GM12878 (cell line): ENCODE results near the gene ZFYVE19. TPM values are rescaled to one million over a fixed set of nuclear protein-coding genes. Genes with fewer than 3 reads are reported as not detected.
A peak's percentile ranks its signal among the peaks of the same experiment; 100 is the strongest.

ENCODE experiments used
- ATAC-seq: fragments of 200-7000 bp; cut with Tn5 transposase; 3 replicates; pipeline ENCODE4 v1.9.1; 2020; ENCODE audit warnings: mild to moderate bottlenecking, moderate library complexity
- BruUV-seq: library from RNA; stranded (reverse); fragments of 400-500 nt; replicated peaks from 2 replicates; lab custom pipeline; 2021; lab: Mats Ljungman, UMichigan
- CTCF ChIA-PET: fragments of 300-600 bp; sonication (Branson Sonifier 250); formaldehyde crosslinking; extraction: SDS; loops from one replicate; lab custom pipeline; 2021; ENCODE audit warnings: inconsistent platforms; lab: Yijun Ruan, JAX
- POLR2A ChIA-PET: fragments of 350-600 bp; formaldehyde crosslinking; extraction: SDS; loops from one replicate; lab custom pipeline; 2021; ENCODE audit warnings: inconsistent platforms; lab: Charles Lee
- RAD21 ChIA-PET: fragments of 300-600 bp; sonication (Branson Sonifier 250); formaldehyde crosslinking; loops from one replicate; lab custom pipeline; 2023; ENCODE audit warnings: antibody characterized with exemption; ENCODE audit not compliant: unreplicated experiment; lab: Charles Lee
- SMC1A ChIA-PET: fragments of 300-600 bp; sonication (Branson Sonifier 250); formaldehyde crosslinking; loops from one replicate; lab custom pipeline; 2023; ENCODE audit not compliant: unreplicated experiment, uncharacterized antibody; lab: Charles Lee
- DNase-seq: peaks from one replicate; pipeline ENCODE4 v3.0.0-alpha.2; 2011; ENCODE audit warnings: low read depth, low spot score
- FAIRE-seq: peaks from 3 replicates; lab custom pipeline; 2011; peaks lifted over from hg19 to GRCh38; lab: Jason Lieb, UNC
- H2AFZ ChIP-seq: 2 replicates; pipeline ENCODE4 v1.6.0; 2011; ENCODE audit warnings: low read depth, low read length, control low read depth; ENCODE audit not compliant: control insufficient read depth
- H3K27ac ChIP-seq: 2 replicates; pipeline ENCODE4 v1.5.1; 2011; ENCODE audit warnings: control low read depth; ENCODE audit not compliant: control insufficient read depth, insufficient read depth
- H3K27me3 ChIP-seq, 2 experiments: replicated peaks in 1 of 2; 2 replicates each; pipeline versions ENCODE4 v1.6.0 to v1.6.1; 2011; ENCODE audit warnings: low read length in 1 of 2; ENCODE audit not compliant: control insufficient read depth in 2 of 2, insufficient read depth in 2 of 2
- H3K36me3 ChIP-seq, 2 experiments: 2 replicates each; pipeline ENCODE4 v1.5.1; 2011; ENCODE audit warnings: low read length in 1 of 2; ENCODE audit not compliant: control insufficient read depth in 2 of 2, insufficient read depth in 2 of 2
- H3K4me1 ChIP-seq: 2 replicates; pipeline ENCODE4 v1.6.1; 2011; ENCODE audit warnings: mild to moderate bottlenecking, low read length, moderate library complexity, mixed read lengths; ENCODE audit not compliant: control insufficient read depth, insufficient read depth
- H3K4me2 ChIP-seq: 2 replicates; pipeline ENCODE4 v1.6.0; 2011; ENCODE audit warnings: control low read depth; ENCODE audit not compliant: control insufficient read depth, insufficient read depth
- H3K4me3 ChIP-seq: fragments of 200-600 bp; sonication (generic); 2 replicates; pipeline ENCODE4 v1.5.1; 2016
- H3K79me2 ChIP-seq: 2 replicates; pipeline ENCODE4 v1.6.0; 2011; ENCODE audit warnings: low read length; ENCODE audit not compliant: control insufficient read depth, insufficient read depth
- H3K9ac ChIP-seq: 2 replicates; pipeline ENCODE4 v1.8.0; 2011; ENCODE audit warnings: low read length, control low read depth, mixed read lengths; ENCODE audit not compliant: control insufficient read depth, insufficient read depth
- H3K9me3 ChIP-seq: replicated peaks from 3 replicates; pipeline ENCODE4 v1.5.1; 2011; ENCODE audit warnings: mild to moderate bottlenecking, low read length; ENCODE audit not compliant: control insufficient read depth, insufficient read depth
- H4K20me1 ChIP-seq: 2 replicates; pipeline ENCODE4 v1.6.0; 2011; ENCODE audit not compliant: control insufficient read depth, insufficient read depth
- CBX5 ChIP-seq: sonication (generic); IDR thresholded peaks from 2 replicates; pipeline ENCODE4 v1.6.1; 2016; ENCODE audit warnings: low read depth, moderate library complexity, mild to moderate bottlenecking, inconsistent platforms
- CREB1 ChIP-seq: IDR thresholded peaks from 2 replicates; pipeline ENCODE4 v1.6.1; 2012; ENCODE audit warnings: low read depth, mild to moderate bottlenecking, inconsistent platforms
- CREM ChIP-seq: IDR thresholded peaks from 2 replicates; pipeline ENCODE4 v1.6.1; 2014; ENCODE audit warnings: antibody characterized with exemption, low read depth
- EED ChIP-seq: sonication (generic); IDR thresholded peaks from 2 replicates; pipeline ENCODE4 v1.6.1; 2016; ENCODE audit warnings: antibody characterized with exemption, low read depth
- IKZF2 ChIP-seq, 2 experiments: fragments of 450-650 bp; IDR thresholded peaks; 2 replicates each; pipeline ENCODE4 v1.6.1; 2017; ENCODE audit warnings: mild to moderate bottlenecking in 2 of 2, moderate library complexity in 2 of 2
- LARP7 ChIP-seq: fragments of 450-650 bp; IDR thresholded peaks from 2 replicates; pipeline ENCODE4 v1.6.1; 2017; ENCODE audit warnings: mild to moderate bottlenecking
- MXI1 ChIP-seq: fragments of 150-350 bp; IDR thresholded peaks from 2 replicates; pipeline ENCODE4 v1.6.1; 2011; ENCODE audit warnings: low read depth, mild to moderate bottlenecking, inconsistent platforms, low read length, improper control_type of control experiment
- NBN ChIP-seq: fragments of 450-650 bp; IDR thresholded peaks from 2 replicates; pipeline ENCODE4 v1.6.1; 2016
- NFYB ChIP-seq: IDR thresholded peaks from 2 replicates; pipeline ENCODE4 v1.6.1; 2011; ENCODE audit warnings: low read depth, mild to moderate bottlenecking, low read length, improper control_type of control experiment, moderate library complexity; ENCODE audit not compliant: insufficient read depth
- PAX5 ChIP-seq: IDR thresholded peaks from 2 replicates; pipeline ENCODE4 v1.6.1; 2011; ENCODE audit warnings: low read depth, low read length, borderline replicate concordance
- POLR2AphosphoS2 ChIP-seq: IDR thresholded peaks from 2 replicates; pipeline ENCODE4 v1.6.1; 2011; ENCODE audit warnings: low read depth, mild to moderate bottlenecking, low read length, improper control_type of control experiment, moderate library complexity
- RUNX3 ChIP-seq: IDR thresholded peaks from 2 replicates; pipeline ENCODE4 v1.6.1; 2012; ENCODE audit warnings: low read length, inconsistent platforms
- SP1 ChIP-seq: IDR thresholded peaks from one replicate; pipeline ENCODE4 v1.6.1; 2011; ENCODE audit warnings: low read depth, low read length
- SREBF1 ChIP-seq: IDR thresholded peaks from 2 replicates; pipeline ENCODE4 v1.6.1; 2012; ENCODE audit warnings: mild to moderate bottlenecking, low read length
- ZNF622 ChIP-seq: fragments of 450-650 bp; IDR thresholded peaks from 2 replicates; pipeline ENCODE4 v1.6.1; 2017; ENCODE audit warnings: mild to moderate bottlenecking, inconsistent platforms
- WGBS: methylation state at CpG from one replicate; pipeline ENCODE4 v1.1.6; 2016; ENCODE audit warnings: low lambda C conversion rate; ENCODE audit not compliant: insufficient replicate concordance, insufficient coverage; ENCODE audit errors: missing lambda C conversion rate; 5-methylcytosine and 5-hydroxymethylcytosine counted together
- in situ Hi-C: fragments of 300-500 bp; cut with MboI; formaldehyde crosslinking; loops from 9 replicates; pipeline ENCODE4 v1.14.3; 2018; ENCODE audit warnings: mixed read lengths
- intact Hi-C: fragments of 100-400 bp; cut with micrococcal nuclease; formaldehyde crosslinking; loops from one replicate; pipeline ENCODE4 v1.14.2; 2022; ENCODE audit not compliant: unreplicated experiment
- polyA plus RNA-seq, 11 experiments: library from polyadenylated mRNA; depleted of rRNA in 4 of 11; unstranded in 6 of 11; stranded (reverse) in 5 of 11; fragments of >200 nt; fragmentation: Nextera tagmentation in 4 of 11; fragmentation: Illumina TruSeq in 1 of 11; extraction: Ambion mirVana in 4 of 11; extraction: Trizol in 1 of 11; gene quantifications; 1 replicate in 1 of 11; 2 replicates in 10 of 11; pipeline versions ENCODE4 v1.2.1 to v1.2.3, GENCODE V29; 2011 to 2016; ENCODE audit warnings: inconsistent platforms in 2 of 11, missing spikeins in 2 of 11, low read depth in 1 of 11
- total RNA-seq, 4 experiments: library from RNA; depleted of rRNA in 3 of 4; stranded (reverse); fragments of >200 nt in 3 of 4; fragmentation: Illumina TruSeq in 1 of 4; extraction: Trizol in 1 of 4; gene quantifications; 2 replicates each; pipeline versions ENCODE4 v1.2.1 to v1.2.3, GENCODE V29; 2013 to 2021
- TF ChIP-seq, protein P1 (sequence below): fragments of 450-650 bp; formaldehyde crosslinking; IDR thresholded peaks from 2 replicates; pipeline ENCODE4 v1.4.0; 2022; ENCODE audit warnings: mild to moderate bottlenecking, moderate library complexity
- TF ChIP-seq, protein P2 (sequence below): IDR thresholded peaks from 2 replicates; pipeline ENCODE4 v1.6.1; 2011; ENCODE audit warnings: mild to moderate bottlenecking, low read depth, low read length, moderate library complexity; ENCODE audit not compliant: insufficient replicate concordance
- TF ChIP-seq, protein P3 (sequence below): IDR thresholded peaks from 2 replicates; pipeline ENCODE4 v1.6.1; 2011; ENCODE audit warnings: borderline replicate concordance, low read depth, mild to moderate bottlenecking, moderate library complexity, low read length; ENCODE audit not compliant: insufficient read depth, poor library complexity, severe bottlenecking

ZFYVE19 gene
- total and polyA plus RNA-seq, 10 of the 15 experiments (the other 5 are each of a cell fraction or from before 2014, with no cell fraction given), result 1.7 to 36.3 (median 17.0) TPM

DNA sequence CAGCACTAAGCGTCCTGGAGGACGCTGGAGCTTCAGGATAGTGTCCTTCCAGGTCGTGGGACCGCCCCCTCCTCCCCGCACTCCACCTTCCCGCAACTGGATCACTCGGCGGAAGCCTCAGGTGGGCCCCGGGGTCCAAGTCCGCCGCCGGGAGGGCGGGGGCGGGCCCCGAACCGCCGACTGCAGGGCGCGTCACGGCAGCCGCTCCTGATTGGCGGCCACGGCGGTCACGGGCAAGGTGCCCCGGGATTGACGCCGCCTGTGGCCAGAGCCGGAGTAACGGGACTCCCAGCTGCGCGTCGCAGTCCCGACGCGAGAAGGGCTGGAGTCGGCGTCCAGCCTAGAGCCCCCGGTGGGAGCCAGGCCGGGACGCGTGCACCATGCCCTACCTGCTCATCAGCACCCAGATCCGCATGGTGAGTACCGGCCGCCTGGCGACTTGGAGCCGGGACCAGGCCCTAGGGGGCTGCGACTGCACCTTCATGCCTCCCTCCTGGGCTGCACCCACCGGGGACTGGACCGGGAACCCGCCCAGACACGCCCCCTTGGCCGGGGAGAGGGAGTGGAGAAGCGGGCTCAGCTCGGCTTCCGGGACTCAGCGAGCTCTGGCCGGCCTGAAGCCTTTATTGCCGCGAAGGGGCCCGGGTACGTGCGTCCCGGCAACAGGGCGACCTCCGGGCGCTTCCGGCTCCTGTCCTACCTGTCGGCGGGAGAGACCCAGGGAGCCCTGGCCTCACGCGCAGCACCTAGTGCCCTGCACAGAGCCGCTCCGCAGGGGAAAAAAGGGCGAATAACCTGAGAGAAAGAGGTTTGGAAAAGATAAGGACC, 42.9 kb upstream of the ZFYVE19 start, which contains the start of gene GCHFR:
GCHFR (plus strand) TSS at position 268 of the 828 bp plus-strand sequence; CDS start at position 381, 113 bp downstream.
- H3K4me3 ChIP-seq, result peak within 1 kb of the TSS; percentile 78
- peak within 1 kb of the TSS; percentile 85 for H3K4me2 ChIP-seq
- peaks cover 20% of the 10 kb centered on the region for H3K4me1 ChIP-seq
- CTCF ChIA-PET, result interaction anchor here (0.7 to 1.8 kb wide), 10 partner anchors 10 to 195 kb away, joined by 3 to 8 read pairs (median 3); partner anchors contain the start of gene RPUSD2
- no peaks in the 10 kb centered on the region for H3K79me2 ChIP-seq
- POLR2A ChIA-PET, result interaction anchor here (0.7 to 2.9 kb wide), 7 partner anchors 8 to 110 kb away, joined by 3 to 13 read pairs (median 3); partner anchors contain the start of genes RAD51 and RHOV
- ATAC-seq (peak; percentile 70), FAIRE-seq (no peak), DNase-seq (no peak)
- no peaks in the 10 kb centered on the region; a peak in 2 of 4 replicates for H3K36me3 ChIP-seq
- H4K20me1 ChIP-seq, result no peaks in the 10 kb centered on the region
- RAD21 ChIA-PET, result interaction anchor here (0.6 to 1.4 kb wide), 6 partner anchors 18 to 205 kb away, joined by 3 to 4 read pairs (median 3); no protein-coding TSS in a partner anchor
- peak within 1 kb of the TSS; percentile 45 for H3K9ac ChIP-seq
- H3K27ac ChIP-seq, result peak within 1 kb of the TSS; percentile 38
- H3K27me3 ChIP-seq, result no peaks in the 10 kb centered on the region
- intact Hi-C loops (no loop called here), in situ Hi-C loops (no loop called here)
- SMC1A ChIA-PET, result interaction anchor here (0.7 to 2.8 kb wide), 12 partner anchors 8 to 222 kb away, joined by 3 to 8 read pairs (median 3); partner anchors contain the start of genes CCDC32, DNAJC17, RAD51 and ZFYVE19
- H3K9me3 ChIP-seq, result no peaks in the 10 kb centered on the region
- H2AFZ ChIP-seq, result peak within 1 kb of the TSS; percentile 81
- no TSS peak for BruUV-seq
- 1% methylated on average over 58 of the region's 75 CpGs for WGBS
- TF ChIP-seq IKZF2 (IDR thresholded peaks at IDR 0.05) (0 out of 4 replicates have a peak, but pooled peaks have one; percentile 22 to 42), ZNF622 (no peak), NFYB (peak; percentile 80; the same call in 1 of the 2 replicates), POLR2AphosphoS2 (peak; percentile 81; the same call in 1 of the 2 replicates), SP1 (peak; percentile 13), EED (peak; percentile 67; the same call in 1 of the 2 replicates), MXI1 (peak; percentile 35; the same call in 1 of the 2 replicates), PAX5 (peak; percentile 43; the same call in 1 of the 2 replicates), RUNX3 (peak; percentile 49), CREB1 (peak; percentile 69; the same call in 1 of the 2 replicates), CBX5 (0 out of 2 replicates have a peak, but pooled peaks have one; percentile 39), CREM (peak; percentile 35), SREBF1 (no peak), LARP7 (peak; percentile 82; the same call in 1 of the 2 replicates), NBN (peak; percentile 60; the same call in 1 of the 2 replicates)
- TF ChIP-seq, protein P1, sequence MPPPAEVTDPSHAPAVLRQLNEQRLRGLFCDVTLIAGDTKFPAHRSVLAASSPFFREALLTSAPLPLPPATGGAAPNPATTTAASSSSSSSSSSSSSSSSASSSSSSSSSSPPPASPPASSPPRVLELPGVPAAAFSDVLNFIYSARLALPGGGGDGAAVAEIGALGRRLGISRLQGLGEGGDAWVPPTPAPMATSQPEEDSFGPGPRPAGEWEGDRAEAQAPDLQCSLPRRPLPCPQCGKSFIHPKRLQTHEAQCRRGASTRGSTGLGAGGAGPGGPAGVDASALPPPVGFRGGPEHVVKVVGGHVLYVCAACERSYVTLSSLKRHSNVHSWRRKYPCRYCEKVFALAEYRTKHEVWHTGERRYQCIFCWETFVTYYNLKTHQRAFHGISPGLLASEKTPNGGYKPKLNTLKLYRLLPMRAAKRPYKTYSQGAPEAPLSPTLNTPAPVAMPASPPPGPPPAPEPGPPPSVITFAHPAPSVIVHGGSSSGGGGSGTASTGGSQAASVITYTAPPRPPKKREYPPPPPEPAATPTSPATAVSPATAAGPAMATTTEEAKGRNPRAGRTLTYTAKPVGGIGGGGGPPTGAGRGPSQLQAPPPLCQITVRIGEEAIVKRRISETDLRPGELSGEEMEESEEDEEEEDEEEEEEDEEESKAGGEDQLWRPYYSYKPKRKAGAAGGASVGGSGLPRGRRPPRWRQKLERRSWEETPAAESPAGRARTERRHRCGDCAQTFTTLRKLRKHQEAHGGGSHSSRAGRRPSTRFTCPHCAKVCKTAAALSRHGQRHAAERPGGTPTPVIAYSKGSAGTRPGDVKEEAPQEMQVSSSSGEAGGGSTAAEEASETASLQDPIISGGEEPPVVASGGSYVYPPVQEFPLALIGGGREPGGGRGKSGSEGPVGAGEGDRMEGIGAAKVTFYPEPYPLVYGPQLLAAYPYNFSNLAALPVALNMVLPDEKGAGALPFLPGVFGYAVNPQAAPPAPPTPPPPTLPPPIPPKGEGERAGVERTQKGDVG, result no peak
- TF ChIP-seq, protein P2, sequence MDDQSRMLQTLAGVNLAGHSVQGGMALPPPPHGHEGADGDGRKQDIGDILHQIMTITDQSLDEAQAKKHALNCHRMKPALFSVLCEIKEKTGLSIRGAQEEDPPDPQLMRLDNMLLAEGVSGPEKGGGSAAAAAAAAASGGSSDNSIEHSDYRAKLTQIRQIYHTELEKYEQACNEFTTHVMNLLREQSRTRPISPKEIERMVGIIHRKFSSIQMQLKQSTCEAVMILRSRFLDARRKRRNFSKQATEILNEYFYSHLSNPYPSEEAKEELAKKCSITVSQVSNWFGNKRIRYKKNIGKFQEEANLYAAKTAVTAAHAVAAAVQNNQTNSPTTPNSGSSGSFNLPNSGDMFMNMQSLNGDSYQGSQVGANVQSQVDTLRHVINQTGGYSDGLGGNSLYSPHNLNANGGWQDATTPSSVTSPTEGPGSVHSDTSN, result peak; percentile 46
- TF ChIP-seq, protein P3, sequence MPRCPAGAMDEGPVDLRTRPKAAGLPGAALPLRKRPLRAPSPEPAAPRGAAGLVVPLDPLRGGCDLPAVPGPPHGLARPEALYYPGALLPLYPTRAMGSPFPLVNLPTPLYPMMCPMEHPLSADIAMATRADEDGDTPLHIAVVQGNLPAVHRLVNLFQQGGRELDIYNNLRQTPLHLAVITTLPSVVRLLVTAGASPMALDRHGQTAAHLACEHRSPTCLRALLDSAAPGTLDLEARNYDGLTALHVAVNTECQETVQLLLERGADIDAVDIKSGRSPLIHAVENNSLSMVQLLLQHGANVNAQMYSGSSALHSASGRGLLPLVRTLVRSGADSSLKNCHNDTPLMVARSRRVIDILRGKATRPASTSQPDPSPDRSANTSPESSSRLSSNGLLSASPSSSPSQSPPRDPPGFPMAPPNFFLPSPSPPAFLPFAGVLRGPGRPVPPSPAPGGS, result peak; percentile 25
